ENCODE results near the gene GOSR2.
"Not testable (repeated sequence)": the region's sequence is repeated elsewhere in the genome, so short reads cannot be mapped to it uniquely, and the experiment has no call there.

The GOSR2 gene

DNA sequence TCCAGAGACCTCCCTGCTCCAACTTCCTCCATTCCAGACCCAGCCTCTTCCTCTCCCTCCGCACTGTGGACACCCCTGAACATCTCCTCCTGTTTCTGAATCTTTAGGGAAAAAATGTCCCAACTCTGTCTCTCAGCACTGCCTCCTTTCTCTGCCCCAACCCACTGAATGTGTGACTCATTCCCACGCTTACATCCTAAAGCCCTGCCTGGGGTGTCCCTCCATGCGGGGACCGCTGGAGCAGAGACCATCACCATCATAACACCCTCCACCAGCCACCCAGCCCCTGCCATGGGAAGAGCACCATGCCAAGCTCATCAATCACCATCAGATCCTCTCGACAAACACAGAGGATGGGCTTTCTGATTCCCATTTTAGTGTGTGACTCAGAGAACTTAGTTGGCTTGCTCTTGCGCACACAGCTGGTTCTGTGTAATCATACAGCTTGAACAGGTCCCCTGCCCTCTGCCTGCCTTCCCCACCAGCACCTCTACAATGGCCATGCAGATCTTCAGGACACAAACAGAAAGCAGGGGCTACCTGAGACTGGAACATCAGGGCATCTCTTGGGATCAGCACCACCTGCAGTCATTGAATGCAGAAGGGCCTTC lies 45.4 kb downstream of the GOSR2 start:
- DNase-seq, result no peak

DNA sequence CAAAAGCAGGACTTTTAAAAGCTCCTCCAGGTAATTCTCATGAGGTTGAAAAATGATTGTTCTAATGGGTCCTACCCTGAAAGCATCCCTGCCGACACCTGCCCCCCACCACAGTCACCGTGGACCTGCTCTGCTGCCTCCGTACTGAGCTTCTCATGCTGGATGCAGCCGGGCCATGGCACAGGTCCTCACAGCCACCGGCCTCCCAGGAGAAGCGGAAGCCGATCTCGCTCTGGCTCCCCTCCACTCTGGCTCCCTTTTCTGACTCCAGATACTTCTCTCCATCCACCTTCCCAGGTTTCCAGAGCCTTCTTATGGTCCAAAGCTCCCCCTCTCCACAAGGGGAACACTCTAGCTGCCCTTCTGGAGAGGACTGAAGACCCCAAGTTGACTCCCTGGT lies 45.9 kb downstream of the GOSR2 start:
- DNase-seq, result no peak

DNA sequence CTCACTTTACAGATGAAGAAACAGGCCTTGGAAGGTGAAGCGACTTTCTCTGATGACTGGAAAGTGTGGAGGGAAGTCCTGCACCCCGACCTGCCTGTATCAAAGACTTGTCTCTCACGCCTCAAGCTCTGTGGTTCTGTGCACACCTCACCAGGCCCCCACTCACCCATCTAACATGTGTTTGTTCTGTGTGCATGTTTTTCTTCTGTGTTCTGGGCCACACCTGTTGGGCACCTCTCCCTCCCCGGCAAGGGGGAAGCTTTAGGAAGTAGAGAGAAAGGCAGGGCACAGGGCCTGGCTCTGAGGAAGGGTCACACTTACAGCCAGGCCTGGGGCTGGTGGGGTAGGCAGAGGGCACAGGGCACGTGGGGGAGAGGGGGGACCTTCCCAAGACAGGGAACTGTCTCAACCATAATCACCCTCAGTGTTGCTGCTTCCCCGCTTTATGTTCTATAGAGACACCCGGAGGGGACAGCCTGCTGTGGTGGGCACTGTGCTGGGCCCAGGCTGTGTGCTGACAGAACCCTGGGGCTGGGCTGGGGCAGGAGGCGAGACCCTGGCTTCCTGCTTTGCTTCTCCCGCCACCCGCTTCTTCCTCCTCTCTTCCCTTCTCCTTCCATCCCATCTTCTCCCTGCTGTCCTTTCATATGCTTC lies 48.8 kb downstream of the GOSR2 start:
- no peak for DNase-seq

DNA sequence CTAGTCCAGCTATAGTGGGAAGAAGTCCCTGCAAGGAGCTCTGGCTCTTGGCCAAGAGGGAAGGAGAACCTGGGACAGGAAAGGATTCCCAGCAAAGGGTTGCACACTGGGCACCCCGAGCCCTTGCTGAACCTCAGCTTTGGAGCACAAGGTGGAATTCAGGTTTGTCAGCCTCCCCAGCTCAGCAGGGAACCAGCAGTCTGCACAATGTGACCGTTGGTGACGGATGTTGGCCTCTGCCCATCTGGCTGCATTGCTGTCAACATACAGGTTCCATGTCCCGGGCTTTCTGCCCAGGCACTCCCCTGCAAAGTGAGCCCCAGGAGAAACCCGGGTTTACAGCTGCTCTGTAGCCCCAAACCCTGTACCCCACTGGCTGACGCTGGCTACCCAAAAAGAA lies 49.4 kb downstream of the GOSR2 start:
- DNase-seq, result no peak

DNA sequence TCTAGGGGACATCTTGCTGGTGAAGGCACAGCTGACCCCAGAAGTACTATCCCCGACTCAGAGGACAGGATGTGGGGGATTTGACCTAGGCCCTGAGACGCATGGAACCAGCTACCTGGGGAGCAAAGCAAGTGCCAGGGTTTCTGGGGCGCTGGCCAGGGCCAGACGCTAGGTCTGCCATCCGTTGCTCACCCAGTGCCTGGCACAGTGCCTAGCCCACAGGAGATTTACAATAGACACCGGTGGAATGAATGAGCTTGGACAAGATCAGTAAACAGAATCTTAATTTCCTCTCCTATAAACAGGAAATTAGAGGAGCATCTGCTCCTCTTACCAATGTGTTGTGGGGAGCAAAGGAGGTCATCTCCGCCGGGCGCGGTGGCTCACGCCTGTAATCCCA lies 51.1 kb downstream of the GOSR2 start:
- DNase-seq, result no peak

DNA sequence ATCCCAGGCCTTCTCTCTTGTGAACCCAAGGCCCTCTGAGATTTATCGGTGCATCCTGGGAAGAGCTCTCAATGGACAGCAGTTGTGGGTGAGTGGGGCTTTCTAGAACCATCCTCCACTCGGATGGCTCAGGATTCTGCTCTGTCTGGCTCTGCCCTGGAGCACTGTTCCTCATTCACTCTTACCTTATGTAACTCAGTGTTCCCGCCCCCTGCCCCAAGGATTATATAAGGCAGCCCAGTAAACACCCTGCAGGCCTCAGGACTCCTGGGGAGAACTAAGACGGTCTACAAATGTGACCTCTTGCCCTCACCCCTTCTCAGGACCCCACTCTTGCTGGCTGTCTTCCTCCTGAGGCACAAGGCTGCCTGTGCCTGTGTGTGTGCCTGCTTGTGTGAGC lies 52.3 kb downstream of the GOSR2 start:
- no peak for DNase-seq

DNA sequence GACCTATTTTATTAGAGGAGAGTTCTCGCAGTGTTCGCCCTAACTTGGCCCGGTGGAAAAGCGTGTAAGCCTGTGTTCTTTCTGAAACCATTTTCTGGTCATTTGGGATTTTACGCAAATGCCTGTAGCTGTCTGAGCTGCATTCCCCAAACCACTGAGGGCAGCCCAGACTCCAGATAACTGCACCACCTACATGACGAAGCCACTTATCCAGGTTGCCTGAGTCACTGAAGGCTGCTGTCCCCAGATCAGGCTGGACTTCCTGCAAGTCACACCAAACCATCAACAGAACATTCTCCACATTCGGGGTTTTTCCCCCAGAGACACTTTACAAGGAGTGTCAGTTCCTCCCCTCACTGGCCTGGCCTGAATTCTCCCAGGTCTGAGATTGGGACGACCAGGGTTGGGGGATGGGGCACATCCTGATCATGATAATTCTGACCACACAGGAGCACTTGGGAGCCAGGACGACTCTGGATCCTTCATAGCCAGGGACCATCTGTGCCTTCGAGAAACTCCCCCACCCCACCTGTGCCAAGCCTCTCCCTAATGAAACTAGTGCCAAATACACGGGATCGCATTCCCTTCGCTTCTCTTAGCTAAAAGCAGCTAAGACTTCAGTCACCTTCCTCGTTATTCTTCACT lies 53.8 kb downstream of the GOSR2 start:
- DNase-seq, result no peak

DNA sequence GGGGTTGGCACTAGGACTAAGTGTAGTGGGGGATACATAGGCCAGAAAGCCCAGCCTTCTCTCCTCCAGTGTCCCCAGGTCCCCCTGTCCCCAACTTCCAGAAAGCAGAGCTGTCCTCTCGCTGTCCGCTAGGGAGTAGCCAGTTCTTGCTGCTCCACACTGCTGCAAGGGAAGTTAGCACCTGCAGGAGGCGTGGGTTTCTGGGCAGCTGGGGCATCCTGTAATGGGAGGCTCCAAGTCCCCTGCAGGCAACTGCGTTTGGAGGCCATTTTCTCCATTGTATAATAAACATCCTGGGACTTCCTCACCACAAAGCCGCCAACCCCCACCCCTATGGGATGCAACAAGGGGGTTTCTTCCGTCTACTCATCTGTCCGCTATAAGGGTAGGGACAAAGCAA lies 54.4 kb downstream of the GOSR2 start:
- DNase-seq, result no peak

DNA sequence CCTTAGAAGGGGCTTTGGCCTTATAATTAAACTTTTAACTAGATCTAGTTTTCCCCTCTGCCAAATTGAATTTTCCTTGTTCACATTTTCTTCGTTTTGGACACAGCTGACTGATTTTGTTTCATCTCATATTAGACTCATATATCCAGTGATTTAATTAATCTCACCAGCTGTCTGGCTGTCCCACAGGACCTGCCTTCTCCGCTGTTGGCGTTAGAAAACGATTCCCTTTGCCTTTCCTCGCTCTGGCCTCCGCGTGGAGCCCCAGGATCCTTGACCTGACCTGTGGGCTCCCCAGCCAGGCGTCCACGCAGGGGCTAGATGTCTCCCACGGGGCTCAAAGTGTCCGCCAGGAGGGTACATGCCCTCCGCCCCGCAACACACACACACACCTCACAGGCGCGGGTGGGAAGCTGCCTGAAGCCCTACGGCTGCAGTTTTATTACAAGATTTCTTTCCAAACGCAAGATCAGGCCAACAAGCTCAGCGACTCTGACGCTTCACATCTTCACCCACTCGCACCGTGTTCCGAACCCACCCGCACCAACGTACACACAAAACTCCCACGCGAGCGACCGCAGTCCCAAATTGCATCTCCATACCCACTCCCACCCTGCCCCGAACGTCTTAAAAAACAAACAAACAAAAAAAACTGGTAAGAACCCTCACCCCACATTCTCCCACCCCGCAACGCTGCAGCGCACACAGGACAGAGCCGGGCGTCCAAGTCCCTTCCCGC lies 55.0 kb downstream of the GOSR2 start:
- DNase-seq, result no peak

- no peak for DNase-seq
These were observed 55.7 kb downstream of the GOSR2 start for GRCh38 chr17:46978489-46979146.

GRCh38 chr17:46979147-46979863 lies 56.3 kb downstream of the GOSR2 start, which contains the start of gene RPRML:
Gene RPRML (minus strand): TSS chr17:46979253. CDS start chr17:46979007, 246 bp downstream.
- DNase-seq, result peak in 1 of 2 donors; percentile 5

DNA sequence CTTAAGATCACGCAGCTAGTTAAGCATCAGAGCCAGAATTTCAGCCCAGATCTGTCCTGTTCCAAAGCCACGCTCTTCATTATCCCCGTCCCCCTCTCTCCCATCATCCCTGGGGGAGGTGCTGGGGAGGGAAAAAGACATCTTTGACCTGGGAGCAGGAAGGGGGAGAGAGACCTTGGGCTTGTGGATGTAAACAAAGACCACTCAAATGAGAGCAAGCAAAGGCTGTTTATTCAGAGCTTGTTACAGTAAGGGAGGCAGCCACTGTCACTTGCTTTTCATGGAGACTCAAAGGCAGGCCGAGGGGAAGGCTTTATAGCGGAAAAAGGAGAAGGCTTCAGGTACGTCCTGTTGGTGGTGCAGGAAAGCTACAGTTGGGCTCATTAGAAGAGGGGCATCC lies 59.6 kb downstream of the GOSR2 start:
- DNase-seq, result no peak

DNA sequence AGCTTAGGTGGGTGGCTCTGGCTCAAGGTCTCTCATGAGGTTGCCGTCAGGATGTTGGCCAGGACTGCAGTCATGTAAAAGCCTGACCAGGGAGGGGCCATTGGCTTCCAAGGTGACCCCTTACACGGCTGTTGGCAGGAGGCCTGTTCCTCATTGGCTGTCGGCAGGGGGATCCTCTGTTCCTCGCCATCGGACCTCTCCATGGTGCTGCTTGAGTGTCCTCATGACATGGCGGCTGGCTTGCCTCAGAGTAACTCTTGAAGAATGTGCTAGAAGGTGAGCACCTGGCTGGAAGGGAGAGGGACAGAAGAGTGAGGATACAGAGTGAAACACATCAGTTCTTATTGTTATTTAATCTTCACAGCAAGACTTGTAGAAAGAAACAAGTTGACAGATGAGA lies 60.8 kb downstream of the GOSR2 start:
- DNase-seq, result no peak

DNA sequence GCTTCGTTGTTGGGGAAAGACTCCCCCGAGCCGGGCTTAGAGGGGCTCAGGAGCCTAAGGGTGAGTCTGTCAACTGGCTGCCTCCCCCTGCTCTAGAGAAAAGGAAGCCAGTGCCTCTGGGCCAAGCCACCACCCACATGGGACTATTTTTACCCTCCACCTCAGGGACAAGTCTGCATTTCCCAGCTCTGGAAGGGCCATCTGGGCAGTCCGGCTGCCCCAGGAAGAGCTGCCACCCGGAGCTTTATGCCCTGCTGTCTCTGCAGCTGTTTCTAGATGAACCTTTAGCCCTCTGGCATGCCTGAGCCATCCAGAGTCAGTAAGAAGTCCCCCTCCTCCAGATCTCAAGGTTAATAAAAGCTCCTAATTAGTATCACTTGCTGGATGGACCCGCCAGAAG lies 61.4 kb downstream of the GOSR2 start:
- DNase-seq, result no peak

DNA sequence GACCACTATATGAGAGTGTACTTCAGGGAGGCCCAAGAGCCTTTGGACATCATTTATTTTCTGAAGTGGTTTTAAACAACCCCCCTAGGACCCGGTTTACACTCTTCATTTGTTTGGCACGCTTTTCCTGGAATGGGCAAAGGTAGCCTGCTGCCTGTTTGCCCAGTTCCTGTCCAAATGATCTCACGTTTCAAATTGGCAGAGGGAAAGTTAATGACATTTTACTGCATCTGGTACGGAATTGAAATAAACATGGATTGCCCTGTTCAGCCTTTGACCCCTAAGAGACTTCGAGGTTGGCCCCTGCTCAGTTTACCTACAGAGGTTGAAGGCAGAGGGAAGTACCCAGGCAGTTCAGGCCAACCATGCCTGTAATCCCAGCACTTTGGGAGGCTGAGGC lies 61.9 kb downstream of the GOSR2 start:
- DNase-seq, result no peak

DNA sequence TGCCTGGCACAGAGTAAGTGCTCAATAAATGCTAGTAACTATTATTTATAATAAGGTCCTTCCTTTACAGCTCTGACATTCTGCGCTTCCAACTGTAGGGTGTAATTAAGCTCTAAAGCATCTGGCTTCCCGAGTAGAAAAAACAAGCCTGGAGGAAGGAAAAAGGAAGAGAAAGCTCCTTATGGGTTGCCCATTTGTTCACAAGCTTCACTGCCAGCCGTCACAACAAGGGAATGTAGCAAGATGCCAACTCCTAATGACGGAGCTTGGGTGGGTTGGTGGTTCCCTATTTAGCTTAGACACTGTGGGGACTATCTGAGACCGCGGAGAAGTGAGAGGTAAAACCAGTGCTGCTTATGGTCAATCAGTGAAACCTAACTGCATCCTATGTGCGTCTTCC lies 63.4 kb downstream of the GOSR2 start:
- DNase-seq, result no peak

DNA sequence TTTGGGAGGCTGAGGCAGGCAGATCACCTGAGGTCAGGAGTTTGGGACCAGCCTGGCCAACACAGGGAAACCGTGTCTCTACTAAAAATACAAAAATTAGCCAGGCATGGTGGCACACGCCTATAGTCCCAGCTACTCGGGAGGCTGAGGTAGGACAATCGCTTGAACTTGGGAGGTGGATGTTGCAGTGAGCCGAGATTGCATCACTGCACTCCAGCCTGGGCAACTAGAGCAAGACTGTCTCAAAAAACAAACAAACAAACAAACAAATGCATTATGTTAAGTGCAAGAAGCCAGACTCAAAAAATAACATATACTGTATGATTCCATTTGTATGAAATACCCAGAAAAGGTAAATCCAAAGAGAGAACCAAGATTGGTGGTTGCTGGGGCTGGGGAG lies 65.0 kb downstream of the GOSR2 start:
- not testable (repeated sequence) for DNase-seq

DNA sequence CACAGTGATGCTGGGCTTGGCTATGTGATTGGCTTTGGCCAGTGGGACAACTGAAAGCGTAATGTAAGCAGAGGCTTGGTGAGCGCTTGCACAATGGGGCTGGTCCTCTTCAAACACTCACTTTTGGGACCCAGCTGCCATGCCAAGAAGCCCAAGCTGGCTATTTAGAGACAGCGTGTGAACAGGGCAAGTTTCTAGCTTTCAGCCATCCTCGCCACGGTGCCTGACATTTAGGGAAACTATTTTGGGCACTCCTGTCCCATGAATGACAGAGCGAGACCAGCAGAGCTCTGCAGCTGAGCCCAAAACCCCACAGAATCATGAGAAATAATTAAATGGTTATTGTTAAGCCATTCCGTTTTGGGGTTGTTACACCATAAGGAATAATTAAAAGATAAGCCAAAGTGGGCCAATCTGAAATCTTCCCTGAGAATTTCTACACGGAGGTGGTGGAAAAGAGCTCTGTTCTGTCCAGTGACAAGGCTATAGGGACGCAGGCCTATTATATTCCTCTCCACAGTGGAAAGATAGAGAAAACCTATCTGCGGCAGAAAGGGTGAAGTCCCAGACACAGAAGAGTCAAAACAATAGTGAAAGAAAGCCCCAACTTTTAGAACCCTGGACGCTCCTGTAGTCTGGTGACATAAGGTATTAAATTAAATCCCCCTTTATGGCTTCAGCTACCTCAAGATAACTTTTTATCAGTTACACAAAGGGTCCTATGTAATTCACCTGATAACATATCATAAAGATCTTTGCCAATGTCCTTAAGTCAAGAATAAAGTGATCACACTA lies 66.9 kb downstream of the GOSR2 start:
- no peak for DNase-seq

DNA sequence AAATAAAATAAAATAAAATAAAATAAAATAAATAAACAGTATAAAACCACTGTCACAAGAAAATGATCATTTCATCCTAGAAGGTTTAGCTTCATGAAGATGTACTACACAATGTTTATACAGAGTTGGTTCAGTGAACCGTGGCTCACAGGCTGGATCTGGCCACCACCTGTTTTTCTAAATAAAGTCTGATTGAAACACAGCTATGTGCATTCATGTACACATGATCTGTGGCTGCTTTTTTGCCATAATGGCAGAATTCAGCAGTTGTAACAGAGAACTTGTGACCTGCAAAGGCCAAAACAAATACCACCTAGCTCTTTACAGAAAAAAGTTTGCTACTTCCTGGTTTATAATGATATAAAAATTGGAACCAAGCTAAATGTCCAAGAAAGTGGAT lies 68.7 kb downstream of the GOSR2 start:
- DNase-seq, result no peak
